Measurements from ENCODE around the gene CKAP2L. TPM values are rescaled to one million over a fixed set of nuclear protein-coding genes. Genes with fewer than 3 reads are reported as not detected.

The CKAP2L gene
- total and polyA plus RNA-seq, 9 of the 15 experiments (the other 6 are each of a cell fraction or from before 2014, with no cell fraction given): 10.4 to 21.9 (median 14.2) TPM

DNA sequence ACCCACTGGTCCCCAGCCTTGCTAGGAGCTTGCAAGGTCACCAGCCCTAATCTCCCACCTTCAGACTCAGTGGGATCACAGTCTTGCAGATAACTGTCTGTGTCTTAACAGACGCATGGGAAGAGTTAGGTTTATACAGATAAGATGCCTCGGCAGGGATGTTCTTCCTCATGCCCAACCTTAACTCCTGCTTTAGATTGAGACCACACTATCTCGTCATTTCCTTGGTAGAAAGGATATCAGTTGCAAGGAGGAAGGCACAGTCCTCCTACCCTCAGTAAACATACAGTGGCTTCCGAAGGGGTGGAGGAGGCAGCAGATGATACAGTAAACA is 36.4 kb downstream of the CKAP2L start (continued):
- peak in 1 of 2 experiments; percentile 78; a peak in 3 of 4 replicates for TF ChIP-seq RCOR1 (IDR thresholded peaks at IDR 0.05; ENCODE audit: borderline replicate concordance in 1 of 2, low read depth in 2 of 2, low read length in 2 of 2)

- H3K79me2 ChIP-seq (ENCODE audit: control insufficient read depth, insufficient read depth, low read length): no peaks in the 10 kb centered on the region
- H3K4me3 ChIP-seq: no peak overlapping the region
- ATAC-seq (peak; percentile 27), FAIRE-seq (no peak), DNase-seq (ENCODE audit: extremely low read depth in 1 of 4, low spot score in 3 of 4) (no peak)
- POLR2A ChIA-PET: interaction anchor here (0.5 to 4.6 kb wide), 7 partner anchors 10 to 265 kb away, joined by 3 to 35 read pairs (median 4); partner anchors contain the start of genes CKAP2L and SLC20A1
- H3K27me3 ChIP-seq (ENCODE audit: control insufficient read depth in 2 of 2, insufficient read depth in 2 of 2, low read length in 2 of 2): no peaks in the 10 kb centered on the region
- no peaks in the 10 kb centered on the region for H4K20me1 ChIP-seq (replicated peaks; ENCODE audit: control insufficient read depth, insufficient read depth, low read length)
- peak overlapping the region; percentile 78 for H3K4me2 ChIP-seq (ENCODE audit: insufficient read depth, low read length)
- peak overlapping the region; percentile 8 to 73; a peak in 3 of 4 replicates for H3K9ac ChIP-seq (ENCODE audit: insufficient read depth in 1 of 2, low read depth in 2 of 2, low read length in 2 of 2)
- peak overlapping the region; percentile 47 for H3K27ac ChIP-seq (ENCODE audit: extremely low read depth, low read depth, low read length)
- H3K36me3 ChIP-seq (ENCODE audit: control insufficient read depth, insufficient read depth, low read length): no peaks in the 10 kb centered on the region
- in situ Hi-C loops (cut with MboI) (loop anchor here (5.0 kb wide), 2 partner anchors 100 to 125 kb away; no protein-coding TSS in a partner anchor), intact Hi-C loops (cut with micrococcal nuclease) (loop anchor here (2.0 to 10.0 kb wide), 3 partner anchors 37 to 243 kb away; partner anchors contain the start of gene TTL)
- WGBS (ENCODE audit: insufficient coverage, low coverage, missing lambda C conversion rate): 17% methylated on average over 17 of the region's 19 CpGs
- H3K4me1 ChIP-seq (replicated peaks in 1 of 2; ENCODE audit: control insufficient read depth in 2 of 2, insufficient read depth in 2 of 2, low read length in 2 of 2): peaks cover 28 to 64% of the 10 kb centered on the region in 2 experiments
- no peaks in the 10 kb centered on the region for H3K9me3 ChIP-seq (replicated peaks; ENCODE audit: control insufficient read depth, insufficient read depth, low read depth, low read length)
- BruUV-seq (replicated peaks): no TSS peak
- peak overlapping the region; percentile 87 for H2AFZ ChIP-seq (ENCODE audit: low read depth, low read length)
- no peaks in the 10 kb centered on the region for H3K9me1 ChIP-seq (ENCODE audit: control insufficient read depth, insufficient read depth, low read length)
- CTCF ChIA-PET (ENCODE audit: low intra/inter-chr PET ratio): interaction anchor here (0.6 to 5.2 kb wide), 8 partner anchors 96 to 247 kb away, joined by 3 to 67 read pairs (median 6); partner anchors contain the start of gene CHCHD5
- no peak for TF ChIP-seq KDM2B (CRISPR knock-in tag; IDR thresholded peaks at IDR 0.05)
- peak; percentile 29; the same call in 1 of the 2 replicates for TF ChIP-seq ZFX (CRISPR knock-in tag; IDR thresholded peaks at IDR 0.05)
- TF ChIP-seq ETV1 (tag; conservative IDR thresholded peaks at IDR 0.05; ENCODE audit: low read depth): 0 out of 2 replicates have a peak, but pooled peaks have one; percentile 10
- TF ChIP-seq ZNF239 (CRISPR knock-in tag; IDR thresholded peaks at IDR 0.05): no peak
- peak; percentile 52; the same call in 1 of the 2 replicates for TF ChIP-seq ETS1 (conservative IDR thresholded peaks at IDR 0.05; ENCODE audit: control insufficient read depth, low read depth, low read length)
- peak in 1 of 3 experiments; percentile 2 for TF ChIP-seq YY1 (IDR thresholded peaks at IDR 0.05; ENCODE audit: borderline replicate concordance in 1 of 3, control insufficient read depth in 1 of 3, extremely low read depth in 1 of 3, insufficient read depth in 3 of 3, insufficient read length in 1 of 3, insufficient replicate concordance in 2 of 3, low read depth in 1 of 3, low read length in 2 of 3)
- TF ChIP-seq ZNF561 (CRISPR knock-in tag; conservative IDR thresholded peaks at IDR 0.05): 0 out of 2 replicates have a peak, but pooled peaks have one; percentile 6
- peak; percentile 63; the same call in 1 of the 2 replicates for TF ChIP-seq ZNF592 (IDR thresholded peaks at IDR 0.05)
- TF ChIP-seq CEBPG (CRISPR knock-in tag; IDR thresholded peaks at IDR 0.05): no peak
- TF ChIP-seq CEBPG (tag; conservative IDR thresholded peaks at IDR 0.05 in 1 of 2, IDR thresholded peaks at IDR 0.05 in 1 of 2): no peak
These were observed 37.0 kb downstream of the CKAP2L start for GRCh38 chr2:112727276-112728028.
